SKM-1 (cell line): ENCODE results near the gene RPUSD4.
"Not testable (repeated sequence)": the region's sequence is repeated elsewhere in the genome, so short reads cannot be mapped to it uniquely, and the experiment has no call there.

Source experiments
- DNase-seq: peaks from one replicate; lab custom pipeline; 2025; ENCODE audit not compliant: unreplicated experiment; lab: John Stamatoyannopoulos, UW

The RPUSD4 gene

DNA sequence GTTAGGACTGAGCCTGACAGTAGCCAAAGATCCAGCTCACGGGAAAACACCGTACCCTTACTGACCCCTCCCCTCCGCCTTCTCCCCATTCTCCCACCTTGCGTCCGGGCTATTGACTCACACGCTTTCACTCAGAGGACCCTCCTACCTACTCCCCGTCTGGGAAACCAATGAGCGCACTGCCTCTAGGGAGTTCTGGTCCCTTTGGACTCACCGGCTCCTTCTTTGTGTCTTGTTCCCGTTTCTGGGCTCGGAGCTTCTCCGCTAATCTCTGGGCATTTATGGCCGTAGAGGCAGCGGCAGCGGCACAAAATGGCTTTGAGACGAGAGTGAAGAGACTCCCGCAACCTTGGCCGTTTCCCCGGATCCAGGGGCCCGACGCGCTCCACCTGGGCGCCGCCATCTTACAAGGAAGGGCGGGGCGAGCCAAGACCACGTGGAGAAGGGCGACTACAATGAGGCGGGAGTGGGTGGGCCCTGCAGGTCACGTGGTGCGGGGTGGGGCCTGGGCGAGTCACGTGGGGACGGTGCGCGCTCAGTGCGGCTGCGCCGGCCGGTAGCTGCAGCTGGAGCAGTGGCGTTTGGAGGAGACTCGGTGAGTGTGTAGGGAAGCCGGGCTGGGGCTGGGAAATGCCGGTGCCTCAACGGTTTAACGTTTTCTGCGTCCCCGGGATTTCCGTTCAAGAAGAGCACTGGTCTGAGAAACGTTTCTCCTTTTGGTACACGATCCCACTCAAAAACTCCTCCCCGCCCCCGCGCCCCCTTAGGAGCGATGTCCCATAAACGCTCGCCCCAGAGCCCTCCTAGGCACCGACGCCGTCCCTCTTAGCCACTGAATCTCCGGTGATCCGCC lies at the start of gene RPUSD4, which contains the start of gene FAM118B:
Gene RPUSD4 (minus strand): TSS at position 415 of the 853 bp plus-strand sequence. CDS start 12 bp downstream, at position 403.
Gene FAM118B (plus strand): TSS at position 547 of the 853 bp plus-strand sequence. CDS start 23,220 bp downstream, outside the sequence.
- peak; percentile 89 for DNase-seq

DNA sequence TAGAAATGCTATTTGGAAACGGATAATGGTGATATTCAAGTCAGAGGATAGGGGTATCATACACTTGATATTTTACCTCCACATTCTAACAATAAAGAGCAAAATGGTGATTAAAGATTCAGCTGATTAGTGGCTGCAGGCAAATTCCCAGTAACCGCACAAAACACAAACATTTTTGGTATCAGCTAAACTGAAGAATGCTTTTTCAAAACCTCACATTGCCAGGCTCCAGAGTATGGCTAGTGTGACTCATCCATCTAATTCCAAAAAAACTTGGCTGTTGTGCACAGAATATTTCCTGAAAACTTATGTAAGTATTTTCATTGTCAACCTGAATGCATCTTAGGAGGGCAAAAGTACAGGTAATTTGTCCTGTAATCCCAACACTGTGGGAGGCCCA lies 46.3 kb upstream of the RPUSD4 start:
- DNase-seq = no peak

DNA sequence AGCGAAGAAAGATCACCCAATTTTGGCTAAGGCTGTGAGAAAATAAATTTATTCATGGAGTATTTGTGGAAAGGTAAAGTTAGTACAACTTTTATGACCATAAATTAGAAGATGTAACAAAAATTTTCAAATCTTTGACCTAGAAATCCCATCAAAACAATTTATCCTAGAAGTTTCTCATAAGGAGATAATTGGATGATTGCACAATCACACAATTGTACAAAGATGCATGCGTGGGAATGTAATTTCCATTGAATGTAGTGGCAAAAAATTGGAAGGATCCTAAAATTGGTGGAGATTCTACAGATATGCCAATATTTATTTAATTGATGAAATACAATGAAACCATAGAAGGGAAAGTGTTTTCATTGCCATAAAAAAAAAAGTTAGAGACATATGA lies 45.7 kb upstream of the RPUSD4 start:
- no peak for DNase-seq

DNA sequence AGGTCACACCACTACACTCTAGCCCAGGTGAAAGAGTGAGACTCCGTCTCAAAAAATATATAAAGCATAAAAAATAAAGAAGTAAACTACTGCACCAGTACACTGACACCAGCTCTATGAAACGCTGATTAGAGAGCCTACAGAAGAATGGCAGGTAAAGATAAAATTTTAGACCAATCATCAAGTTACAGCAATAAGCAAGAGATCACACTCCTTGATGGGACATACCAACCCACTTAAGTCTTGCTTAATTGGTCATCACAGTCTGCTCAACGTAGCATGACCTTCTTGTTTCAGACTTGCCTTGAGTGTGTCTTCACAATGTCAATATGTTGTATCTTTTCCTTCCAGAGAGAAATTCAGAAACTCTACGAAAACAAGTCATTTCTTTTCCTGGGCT lies 44.8 kb upstream of the RPUSD4 start:
- no peak for DNase-seq

GRCh38 chr11:126255507-126255906 lies 44.1 kb upstream of the RPUSD4 start:
- DNase-seq = not testable (repeated sequence)

GRCh38 chr11:126254819-126255218 lies 43.4 kb upstream of the RPUSD4 start:
- DNase-seq = no peak

DNA sequence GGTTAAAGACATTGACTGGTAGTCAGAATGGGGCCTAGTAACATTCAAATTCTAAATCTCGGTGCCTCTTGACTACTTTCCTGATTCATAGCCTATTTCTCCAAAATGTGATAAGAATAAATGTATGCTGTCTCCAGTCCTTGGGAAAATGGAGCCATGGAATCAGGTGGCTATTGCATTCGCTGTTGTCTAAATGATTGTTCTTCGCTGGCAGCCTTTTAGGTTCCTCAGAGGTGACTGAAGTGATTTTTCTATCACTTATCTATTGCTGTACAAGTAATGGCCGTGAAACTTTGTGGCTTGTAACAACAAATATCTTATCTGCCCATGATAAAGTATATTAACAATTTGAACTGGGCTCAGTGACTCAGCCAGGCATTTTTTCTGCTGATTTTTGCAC lies 41.8 kb upstream of the RPUSD4 start:
- DNase-seq = no peak

GRCh38 chr11:126246636-126247035 lies 35.2 kb upstream of the RPUSD4 start:
- no peak for DNase-seq

GRCh38 chr11:126233391-126233790 lies 21.9 kb upstream of the RPUSD4 start:
- no peak for DNase-seq

- no peak for DNase-seq
These were observed 21.2 kb upstream of the RPUSD4 start for GRCh38 chr11:126232683-126233082.

DNA sequence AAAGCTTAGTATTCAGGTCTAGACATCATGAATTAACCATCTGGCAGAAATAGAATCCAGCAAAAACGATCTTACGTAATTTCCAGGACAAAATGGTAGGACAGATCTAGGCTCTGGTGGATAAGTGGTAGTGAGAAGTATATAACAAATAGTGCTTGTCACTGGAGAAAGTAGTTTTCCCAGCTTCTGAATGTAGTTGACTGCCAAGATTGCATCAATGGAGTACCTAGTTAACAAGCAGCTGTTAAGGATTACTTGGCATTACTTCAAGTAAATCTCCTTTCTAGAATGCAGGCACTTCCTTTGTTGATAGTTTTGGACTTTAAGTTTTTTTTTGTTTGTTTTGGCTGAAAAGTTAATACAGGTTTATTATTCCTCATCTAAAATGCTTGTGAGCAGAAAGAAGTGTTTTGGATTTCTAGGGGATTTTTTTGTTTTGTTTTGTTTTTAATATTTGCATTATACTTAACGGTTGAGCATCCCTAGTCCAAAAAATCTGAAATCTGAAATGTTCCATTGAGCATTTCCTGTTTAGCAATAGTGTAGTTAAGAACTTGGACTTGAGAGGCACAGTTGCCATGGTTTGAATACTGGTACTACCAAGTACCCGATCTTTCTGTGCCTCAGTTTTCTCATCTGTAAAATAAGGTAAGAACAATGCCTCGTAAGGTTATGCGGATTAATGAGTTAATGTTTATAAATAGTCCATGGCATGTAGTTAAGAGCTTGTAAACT lies 20.4 kb upstream of the RPUSD4 start:
- DNase-seq = no peak

DNA sequence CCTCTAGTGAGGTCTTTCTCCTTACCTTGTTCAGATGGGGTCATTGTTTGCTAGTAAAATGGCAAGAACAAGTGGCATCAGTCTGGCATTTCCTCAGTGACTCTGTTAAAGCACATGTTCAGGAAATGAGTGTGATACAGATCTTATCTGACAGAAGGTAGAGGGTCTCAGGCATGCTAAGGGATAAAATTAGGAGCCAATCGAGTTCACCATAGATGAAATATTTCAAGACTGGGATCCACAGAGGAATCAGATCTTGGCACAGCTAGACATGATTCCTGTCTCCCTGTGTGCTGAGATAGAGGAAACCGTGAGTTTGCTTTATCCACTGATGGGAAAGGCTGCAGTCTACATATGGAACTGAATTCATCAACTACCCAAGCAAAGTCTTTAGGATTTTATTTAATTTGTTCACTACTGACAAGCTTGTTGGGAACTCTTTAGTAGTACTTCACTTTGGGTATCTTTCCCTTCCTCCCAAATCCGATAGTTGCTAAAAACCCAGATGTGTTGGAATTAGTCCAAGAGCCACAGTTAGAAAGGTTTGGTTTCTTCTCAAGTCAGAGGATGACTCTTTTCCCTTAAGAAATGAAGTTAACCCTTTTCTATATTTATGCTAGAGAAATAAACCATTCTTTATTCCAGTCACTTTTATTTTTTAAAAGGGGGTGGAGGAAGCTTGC lies 18.5 kb upstream of the RPUSD4 start:
- DNase-seq = no peak

GRCh38 chr11:126226334-126227084 lies 15.1 kb upstream of the RPUSD4 start:
- DNase-seq = no peak

DNA sequence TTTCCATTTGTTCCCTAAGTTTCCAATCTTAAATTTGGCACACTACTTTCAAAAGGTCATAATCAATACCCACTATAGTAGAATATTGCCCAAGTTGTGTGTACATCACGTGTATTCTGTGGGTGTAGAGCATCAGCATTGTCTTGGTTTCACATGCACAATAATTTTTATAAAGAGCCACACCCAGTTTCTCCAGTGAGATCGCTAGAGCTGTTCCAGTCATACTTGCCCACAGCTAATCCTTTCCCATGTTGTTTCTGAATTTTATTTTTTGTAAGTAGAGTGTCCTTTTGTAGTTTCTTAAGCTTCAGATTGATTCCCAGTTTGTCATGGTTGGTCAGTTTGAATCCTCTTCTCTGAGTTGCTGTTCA lies 13.8 kb upstream of the RPUSD4 start:
- no peak for DNase-seq

DNA sequence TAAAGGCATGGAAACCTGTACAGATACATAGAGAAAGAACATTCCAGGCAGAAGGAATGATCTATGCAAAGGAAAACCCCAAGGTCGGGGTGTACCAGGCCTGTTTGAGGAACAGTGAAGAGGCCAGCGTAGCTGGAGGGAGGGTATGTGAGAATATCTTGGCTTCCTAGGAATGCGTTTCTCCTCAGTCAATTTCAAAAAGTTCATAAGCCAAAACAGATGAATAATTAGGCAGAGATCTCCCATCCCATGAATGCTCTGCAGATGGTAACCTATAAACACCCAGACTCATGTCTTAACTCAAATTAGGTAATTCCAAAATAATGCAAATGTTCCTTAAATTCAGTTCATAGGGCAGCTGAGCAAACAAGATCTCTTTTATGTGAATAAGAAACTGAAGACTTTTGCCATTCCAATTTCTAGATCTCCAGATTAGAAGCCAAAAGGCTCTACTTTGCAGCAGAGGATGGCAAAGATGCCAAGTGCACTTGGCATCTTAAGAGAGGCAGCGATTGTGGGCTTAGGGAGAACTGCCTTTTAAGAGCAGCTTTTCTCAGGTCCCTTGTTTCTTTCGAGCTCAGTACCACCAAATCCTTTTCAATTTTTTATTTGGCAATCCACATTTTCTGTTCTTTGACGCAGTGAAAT lies 13.3 kb upstream of the RPUSD4 start:
- DNase-seq = no peak

GRCh38 chr11:126219547-126219946 lies 8.1 kb upstream of the RPUSD4 start:
- no peak for DNase-seq

DNA sequence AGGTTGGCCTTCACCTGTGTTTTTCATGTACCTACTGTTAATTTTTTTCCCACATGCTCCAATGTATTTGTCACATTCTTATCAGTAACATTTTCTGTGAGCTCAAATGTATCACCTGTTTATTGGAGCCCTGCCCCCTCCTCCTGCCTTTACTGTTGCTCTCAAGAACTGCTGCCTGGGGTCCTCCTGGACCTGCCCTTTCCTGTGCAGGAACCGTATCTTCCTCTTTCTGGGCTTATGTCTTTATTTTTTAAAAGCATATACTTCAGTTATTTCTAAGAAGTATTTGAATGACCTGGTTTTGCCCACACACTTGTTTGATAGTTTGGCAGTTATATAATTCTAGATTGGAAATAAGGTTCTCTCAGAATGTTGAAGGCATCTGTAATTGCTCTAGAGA lies 6.0 kb upstream of the RPUSD4 start:
- no peak for DNase-seq

GRCh38 chr11:126216526-126217305 lies 5.3 kb upstream of the RPUSD4 start:
- no peak for DNase-seq

DNA sequence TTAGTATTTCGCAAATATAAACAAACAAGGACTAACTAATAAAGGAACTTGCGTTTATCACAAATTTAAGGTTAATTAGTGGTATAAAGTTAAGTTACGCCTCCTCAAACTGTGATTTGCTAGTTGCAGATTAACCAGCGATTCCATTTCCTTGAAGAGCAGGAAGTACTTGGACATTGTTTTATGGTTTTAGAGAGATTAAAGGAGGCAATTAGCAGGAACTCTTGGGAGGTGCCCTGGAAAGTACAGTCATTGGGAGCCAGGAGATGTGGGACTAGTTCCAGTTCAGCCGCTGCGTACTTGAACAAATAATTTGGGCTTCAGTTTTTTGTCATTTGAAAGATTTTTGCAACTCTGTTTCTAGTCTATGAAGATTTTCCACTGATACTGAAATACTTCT lies 3.4 kb upstream of the RPUSD4 start:
- DNase-seq = no peak

DNA sequence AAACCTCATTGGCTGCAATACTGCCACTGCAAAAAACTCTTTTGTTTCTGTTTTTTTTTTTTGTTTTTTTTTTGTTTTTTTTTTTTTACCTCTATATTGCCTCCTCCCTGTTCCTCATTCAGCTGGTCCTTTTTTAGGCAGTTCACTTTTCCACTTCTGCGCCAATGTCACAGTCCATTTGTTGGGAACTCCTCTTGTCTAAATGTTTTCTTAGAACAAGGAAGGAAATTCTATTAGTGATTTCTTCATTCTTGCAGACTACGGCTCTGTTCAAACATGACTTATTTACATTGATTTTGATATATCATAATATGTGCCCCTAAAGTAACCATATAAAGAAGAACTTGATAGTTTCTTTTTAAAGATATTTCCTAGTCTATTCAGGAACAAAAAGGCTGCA lies 3.0 kb upstream of the RPUSD4 start:
- DNase-seq = peak; percentile 21
